ENCODE data around the gene RHOBTB3. TPM values are rescaled to one million over a fixed set of nuclear protein-coding genes. Genes with fewer than 3 reads are reported as not detected.

The RHOBTB3 gene
- total and polyA plus RNA-seq, 2 donors (not counting 3 experiments of a cell fraction or from before 2014, with no cell fraction given) = 44.1 to 52.1 TPM

DNA sequence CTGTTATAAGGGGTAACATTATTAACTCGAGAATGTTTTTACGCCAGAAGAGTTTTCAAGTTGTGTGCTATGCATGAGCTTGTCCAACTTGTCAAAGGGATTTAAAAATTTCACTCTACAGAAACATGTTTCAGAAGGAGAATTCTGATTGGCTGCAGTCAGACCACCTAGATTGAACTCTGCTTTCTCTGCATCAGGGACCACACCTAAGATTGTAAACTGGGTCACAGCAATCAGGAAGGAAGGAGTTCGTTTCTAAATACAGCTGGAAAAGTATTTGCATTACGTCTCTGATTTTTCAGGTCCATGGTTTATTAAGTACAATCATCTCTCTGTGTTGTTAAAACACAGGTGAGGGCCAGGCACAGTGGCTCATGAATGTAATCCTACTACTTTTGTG is 85.6 kb downstream of the RHOBTB3 start:
- Histone ChIP-seq H3K27ac (ENCODE audit: insufficient read depth, low read depth, low read length) (no peak overlapping the region), H3K36me3 (ENCODE audit: control insufficient read depth in 2 of 2, extremely low read depth in 1 of 2, insufficient read depth in 2 of 2, low read length in 2 of 2) (no peaks in the 10 kb centered on the region), H3K4me2 (ENCODE audit: insufficient read depth, low read length) (no peak overlapping the region), H4K20me1 (replicated peaks; ENCODE audit: control insufficient read depth, extremely low read depth, insufficient read depth, low read length) (no peaks in the 10 kb centered on the region), H3K4me3 (replicated peaks in 1 of 3; ENCODE audit: insufficient read depth in 1 of 3, low read depth in 1 of 3, low read length in 3 of 3) (no peak overlapping the region), H3K9me3 (replicated peaks; ENCODE audit: control insufficient read depth, insufficient read depth, low read length) (no peaks in the 10 kb centered on the region), H3K27me3 (ENCODE audit: control insufficient read depth in 2 of 2, insufficient read depth in 2 of 2, low read length in 2 of 2) (no peaks in the 10 kb centered on the region), H3K9me1 (replicated peaks; ENCODE audit: control insufficient read depth, extremely low read depth, insufficient read depth, low read length) (no peaks in the 10 kb centered on the region), H3K4me1 (ENCODE audit: control insufficient read depth, extremely low read depth, insufficient read depth, low read length) (peaks cover 4% of the 10 kb centered on the region), H2AFZ (ENCODE audit: low read depth, low read length) (no peak overlapping the region), H3K9ac (replicated peaks; ENCODE audit: extremely low read depth, insufficient read depth, low read length) (no peak overlapping the region), H3K79me2 (ENCODE audit: control insufficient read depth, insufficient read depth, low read length) (no peaks in the 10 kb centered on the region)
- ChIA-PET POLR2A (no interaction called here), CTCF (interaction anchor here (0.8 to 2.2 kb wide), 3 partner anchors 9 to 35 kb away, joined by 3 to 13 read pairs (median 4); no protein-coding TSS in a partner anchor)
- no peak for DNase-seq (ENCODE audit: low read depth, low spot score)
- no TSS peak for BruUV-seq (replicated peaks)
- TF ChIP-seq CTCF (IDR thresholded peaks at IDR 0.05; ENCODE audit: extremely low read depth in 1 of 2, insufficient read depth in 1 of 2, low read depth in 1 of 2, low read length in 2 of 2) = no peak
- no peak for TF ChIP-seq POLR2AphosphoS5 (IDR thresholded peaks at IDR 0.05; ENCODE audit: insufficient read depth, low read depth, low read length)
- TF ChIP-seq JUN (IDR thresholded peaks at IDR 0.05; ENCODE audit: borderline replicate concordance, insufficient read depth, insufficient read length, low read depth) = no peak
- TF ChIP-seq FOS (IDR thresholded peaks at IDR 0.05; ENCODE audit: borderline replicate concordance, insufficient read depth, low read length) = no peak
- TF ChIP-seq POLR2A (IDR thresholded peaks at IDR 0.05; ENCODE audit: low read depth, low read length) = no peak
- TF ChIP-seq MAX (IDR thresholded peaks at IDR 0.05; ENCODE audit: insufficient read depth, insufficient read length) = no peak
- TF ChIP-seq GATA2 (IDR thresholded peaks at IDR 0.05; ENCODE audit: insufficient read depth, insufficient read length, low read depth, low read length) = no peak
- TF ChIP-seq EZH2 (IDR thresholded peaks at IDR 0.05; ENCODE audit: borderline replicate concordance, low read depth, low read length, severe bottlenecking) = no peak
- dilution Hi-C loops (cut with MboI; ENCODE audit: extremely low pct_ligation_motif_present, low sequenced_read_pairs) (no loop called here), intact Hi-C loops (cut with micrococcal nuclease) (no loop called here)
- no peak for FAIRE-seq

Measured in endothelial cell of umbilical vein (primary cell).